ENCODE data around the gene OSBPL3.

The OSBPL3 gene

DNA sequence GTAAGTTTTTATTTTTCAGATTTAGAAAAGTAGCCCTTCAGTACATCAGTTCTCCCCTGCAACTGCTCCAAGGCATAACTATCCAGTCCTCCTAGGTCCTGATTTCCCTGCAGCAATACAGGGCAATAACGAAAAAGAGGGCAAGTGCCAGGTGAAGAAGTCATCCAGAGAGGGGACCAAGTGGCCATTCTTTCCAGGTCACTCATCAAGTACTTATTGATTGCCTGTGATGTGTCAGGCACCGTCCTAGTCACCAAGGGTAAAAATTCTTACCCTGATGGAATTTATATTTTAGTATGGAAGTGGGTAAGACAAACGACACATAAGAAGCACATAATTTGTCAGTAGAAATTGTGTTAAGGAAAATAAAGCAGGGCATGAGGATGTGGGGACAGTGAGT lies 155.6 kb downstream of the OSBPL3 start:
- no peak for DNase-seq (ENCODE audit: low spot score)
- TF ChIP-seq, protein P1, sequence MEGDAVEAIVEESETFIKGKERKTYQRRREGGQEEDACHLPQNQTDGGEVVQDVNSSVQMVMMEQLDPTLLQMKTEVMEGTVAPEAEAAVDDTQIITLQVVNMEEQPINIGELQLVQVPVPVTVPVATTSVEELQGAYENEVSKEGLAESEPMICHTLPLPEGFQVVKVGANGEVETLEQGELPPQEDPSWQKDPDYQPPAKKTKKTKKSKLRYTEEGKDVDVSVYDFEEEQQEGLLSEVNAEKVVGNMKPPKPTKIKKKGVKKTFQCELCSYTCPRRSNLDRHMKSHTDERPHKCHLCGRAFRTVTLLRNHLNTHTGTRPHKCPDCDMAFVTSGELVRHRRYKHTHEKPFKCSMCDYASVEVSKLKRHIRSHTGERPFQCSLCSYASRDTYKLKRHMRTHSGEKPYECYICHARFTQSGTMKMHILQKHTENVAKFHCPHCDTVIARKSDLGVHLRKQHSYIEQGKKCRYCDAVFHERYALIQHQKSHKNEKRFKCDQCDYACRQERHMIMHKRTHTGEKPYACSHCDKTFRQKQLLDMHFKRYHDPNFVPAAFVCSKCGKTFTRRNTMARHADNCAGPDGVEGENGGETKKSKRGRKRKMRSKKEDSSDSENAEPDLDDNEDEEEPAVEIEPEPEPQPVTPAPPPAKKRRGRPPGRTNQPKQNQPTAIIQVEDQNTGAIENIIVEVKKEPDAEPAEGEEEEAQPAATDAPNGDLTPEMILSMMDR (IDR thresholded peaks at IDR 0.05; ENCODE audit: extremely low read depth, missing control alignments), result no peak

DNA sequence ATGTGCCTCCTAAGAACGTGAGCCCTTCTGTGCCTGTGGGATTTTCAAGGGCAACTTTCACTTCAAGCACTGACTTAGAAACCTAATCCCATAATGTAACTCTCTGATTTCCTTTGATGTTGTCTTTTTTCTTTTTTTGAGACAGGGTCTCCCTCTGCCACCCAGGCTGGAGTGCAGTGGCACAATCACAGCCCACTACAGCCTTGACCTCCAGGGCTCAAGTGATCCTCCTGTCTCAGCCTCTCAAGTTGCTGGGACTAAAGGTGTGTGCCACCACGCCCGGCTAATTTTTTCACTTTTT lies 158.3 kb downstream of the OSBPL3 start:
- TF ChIP-seq, protein P1 (IDR thresholded peaks at IDR 0.05; ENCODE audit: extremely low read depth, missing control alignments), result no peak
- no peak for DNase-seq (ENCODE audit: low spot score)

DNA sequence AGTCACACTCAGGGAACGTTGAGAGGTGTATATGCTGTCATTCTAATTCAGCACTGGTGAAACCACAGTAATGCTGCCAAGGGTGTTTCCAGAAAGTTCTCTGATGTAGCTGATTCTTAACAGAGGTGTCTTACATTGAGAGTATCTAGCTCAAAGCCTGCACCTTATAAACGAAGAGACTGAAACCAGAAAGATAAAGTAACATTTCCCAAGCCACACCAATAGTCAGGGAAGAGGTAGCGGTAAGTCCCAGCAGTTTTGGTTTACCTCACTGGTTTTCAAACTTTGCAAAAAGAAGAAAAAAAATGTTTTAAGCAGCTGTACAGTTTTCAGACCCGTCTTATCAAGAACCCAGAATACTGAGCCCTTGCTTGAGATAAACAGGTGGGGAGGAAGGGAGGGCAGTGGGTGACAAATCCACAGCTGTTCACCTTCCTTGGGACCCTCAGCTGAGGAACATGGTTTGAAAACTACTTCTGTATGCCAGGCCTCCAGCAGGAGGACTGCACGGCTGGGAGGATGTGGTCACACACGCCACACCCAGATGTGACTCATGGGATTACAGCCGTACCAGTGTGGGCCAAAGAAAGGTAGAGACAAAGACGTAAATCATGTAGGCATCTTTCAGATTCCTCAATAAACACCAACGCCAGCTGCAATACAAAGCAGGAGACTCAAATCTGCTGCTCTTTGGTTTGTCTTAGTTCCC lies 158.8 kb downstream of the OSBPL3 start:
- DNase-seq (ENCODE audit: low spot score), result peak; percentile 64
- TF ChIP-seq, protein P1 (IDR thresholded peaks at IDR 0.05; ENCODE audit: extremely low read depth, missing control alignments), result no peak

DNA sequence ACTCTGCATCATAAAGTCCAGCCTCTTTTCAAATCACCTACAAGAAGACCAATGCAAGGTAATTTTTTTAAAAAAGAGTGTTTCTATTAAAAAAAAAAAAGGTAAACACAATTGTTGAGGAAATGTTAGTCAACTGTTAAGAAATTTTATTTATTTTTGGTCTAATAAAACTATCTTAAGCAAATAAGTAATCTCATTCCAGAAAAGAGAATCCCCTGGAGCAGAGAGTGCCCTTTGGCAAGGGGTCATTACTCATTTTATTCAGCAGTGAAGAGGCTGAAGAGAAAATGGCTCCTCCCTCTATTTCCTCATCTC lies 159.3 kb downstream of the OSBPL3 start:
- TF ChIP-seq, protein P1 (IDR thresholded peaks at IDR 0.05; ENCODE audit: extremely low read depth, missing control alignments), result no peak
- DNase-seq (ENCODE audit: low spot score), result no peak

DNA sequence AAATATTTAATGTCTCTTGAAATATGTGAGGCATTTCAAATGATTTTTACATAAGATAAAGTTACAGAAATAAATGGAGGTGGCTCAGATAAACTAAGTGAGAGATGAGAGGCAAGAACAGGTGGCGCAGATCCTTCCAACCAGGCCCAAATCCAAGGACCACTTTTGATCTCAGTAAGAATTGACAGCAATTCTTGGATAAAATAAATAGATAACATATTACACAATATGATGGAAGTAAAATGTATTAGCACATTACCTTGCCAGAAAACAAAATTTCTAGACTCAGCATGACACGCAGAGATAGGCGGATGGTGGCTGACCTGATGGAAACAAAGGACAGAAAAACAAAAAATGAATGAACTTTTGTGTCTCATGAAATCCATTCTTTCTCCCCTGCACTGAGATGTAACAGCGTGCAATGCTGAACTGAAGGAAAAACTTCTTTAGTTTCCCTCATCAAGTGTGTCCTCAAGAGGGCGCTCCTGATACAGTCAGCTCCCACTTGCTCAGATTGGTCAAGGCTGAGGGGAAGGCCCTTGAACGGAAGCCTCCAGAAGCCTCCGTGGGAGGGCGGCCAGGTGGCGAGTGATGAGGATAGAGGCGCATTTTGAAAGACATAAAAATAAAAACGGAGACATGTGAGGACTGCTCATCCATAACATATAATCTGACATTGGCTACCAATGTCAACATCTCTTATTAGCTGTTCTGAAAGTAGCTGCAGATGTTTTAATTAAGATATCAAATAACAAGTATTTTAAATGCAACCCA lies 159.9 kb downstream of the OSBPL3 start:
- TF ChIP-seq, protein P1 (IDR thresholded peaks at IDR 0.05; ENCODE audit: extremely low read depth, missing control alignments), result peak; percentile 70
- peak; percentile 77 for DNase-seq (ENCODE audit: low spot score)

DNA sequence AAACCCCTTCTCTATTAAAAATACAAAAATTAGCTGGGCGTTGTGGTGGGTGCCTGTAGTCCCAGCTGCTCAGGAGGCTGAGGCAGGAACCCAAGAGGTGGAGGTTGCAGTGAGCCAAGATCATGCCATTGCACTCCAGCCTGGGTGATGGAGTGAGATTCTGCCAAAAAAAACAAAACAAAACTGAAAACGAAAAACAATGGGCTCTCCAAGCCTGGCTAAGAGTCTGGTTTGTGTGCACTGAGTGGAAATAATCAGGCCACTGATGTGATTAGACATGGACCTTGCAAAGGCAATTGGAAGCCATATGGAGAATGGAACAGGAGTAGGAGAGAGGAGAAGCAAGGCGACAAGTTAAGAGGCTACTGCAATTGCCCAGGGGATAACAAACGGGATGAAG lies 162.6 kb downstream of the OSBPL3 start:
- DNase-seq (ENCODE audit: low spot score), result no peak
- TF ChIP-seq, protein P1 (IDR thresholded peaks at IDR 0.05; ENCODE audit: extremely low read depth, missing control alignments), result no peak

DNA sequence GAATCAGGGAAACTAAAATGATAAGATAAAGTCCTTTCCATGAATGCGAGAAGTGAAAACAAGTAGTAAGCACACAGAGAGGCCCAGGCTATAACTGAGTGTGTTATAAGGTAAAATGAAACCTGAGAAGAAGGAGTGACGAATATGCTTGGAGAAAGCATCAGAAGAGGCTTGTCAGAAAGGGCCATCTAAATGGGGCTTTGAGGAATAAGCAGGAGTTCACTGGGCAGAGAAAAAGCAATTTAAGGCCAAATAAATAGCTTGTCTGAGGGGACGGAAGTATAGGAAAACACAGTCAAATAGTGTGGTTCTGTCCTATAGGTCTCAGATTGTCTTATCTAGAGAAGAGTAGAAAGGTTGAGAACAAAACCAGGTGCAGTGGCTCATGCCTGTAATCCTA lies 163.1 kb downstream of the OSBPL3 start:
- TF ChIP-seq, protein P1 (IDR thresholded peaks at IDR 0.05; ENCODE audit: extremely low read depth, missing control alignments), result no peak
- DNase-seq (ENCODE audit: low spot score), result no peak
